GM19324 (cell line): Measurements from ENCODE around the gene CGB7.
"Not testable (repeated sequence)": the region's sequence is repeated elsewhere in the genome, so short reads cannot be mapped to it uniquely, and the experiment has no call there.

Experiments used
- ATAC-seq: cut with Tn5 transposase; IDR thresholded peaks from one replicate; pipeline ENCODE4 v1.9.1; 2021; ENCODE audit warnings: mild to moderate bottlenecking, moderate library complexity; ENCODE audit not compliant: unreplicated experiment, low FRiP score

CGB7 gene

GRCh38 chr19:49043548-49043947, 14.0 kb downstream of the CGB7 start, which contains the start of gene CGB5:
Gene CGB5 (plus strand): TSS chr19:49043848. CDS start chr19:49044210, 362 bp downstream.
- not testable (repeated sequence) for ATAC-seq

GRCh38 chr19:49042666-49043065, 14.9 kb downstream of the CGB7 start:
- ATAC-seq: not testable (repeated sequence)

- no peak for ATAC-seq
Observed at GRCh38 chr19:49042177-49042576, 15.4 kb downstream of the CGB7 start.

GRCh38 chr19:49039736-49040135, 17.8 kb downstream of the CGB7 start:
- not testable (repeated sequence) for ATAC-seq

GRCh38 chr19:49038557-49039276, 18.8 kb downstream of the CGB7 start:
- ATAC-seq: not testable (repeated sequence)

GRCh38 chr19:49038111-49038510, 19.4 kb downstream of the CGB7 start:
- not testable (repeated sequence) for ATAC-seq

- ATAC-seq: not testable (repeated sequence)
Observed at GRCh38 chr19:49036815-49037214, 20.7 kb downstream of the CGB7 start, which contains the start of gene CGB1. Gene CGB1 (minus strand): TSS chr19:49036895. CDS start chr19:49036711, 184 bp downstream.

GRCh38 chr19:49031642-49032301, 25.8 kb downstream of the CGB7 start, which contains the start of gene CGB2:
Gene CGB2 (plus strand): TSS chr19:49031890. CDS start chr19:49032096, 206 bp downstream.
- not testable (repeated sequence) for ATAC-seq

- not testable (repeated sequence) for ATAC-seq
Observed at GRCh38 chr19:49030323-49030722, 27.2 kb downstream of the CGB7 start.

- ATAC-seq: not testable (repeated sequence)
Observed at GRCh38 chr19:49029749-49030148, 27.8 kb downstream of the CGB7 start.

- ATAC-seq: not testable (repeated sequence)
Observed at GRCh38 chr19:49028686-49029085, 28.9 kb downstream of the CGB7 start.

- not testable (repeated sequence) for ATAC-seq
Observed at GRCh38 chr19:49025599-49025998, 31.9 kb downstream of the CGB7 start.

GRCh38 chr19:49025088-49025487, 32.5 kb downstream of the CGB7 start:
- not testable (repeated sequence) for ATAC-seq

GRCh38 chr19:49024233-49024632, 33.3 kb downstream of the CGB7 start, which contains the start of gene CGB3:
Gene CGB3 (minus strand): TSS chr19:49024333. CDS start chr19:49023971, 362 bp downstream.
- ATAC-seq: not testable (repeated sequence)

- no peak for ATAC-seq
Observed at GRCh38 chr19:49022116-49022515, 35.4 kb downstream of the CGB7 start.

- ATAC-seq: no peak
Observed at GRCh38 chr19:49020931-49021895, 36.3 kb downstream of the CGB7 start.

- no peak for ATAC-seq
Observed at GRCh38 chr19:49020342-49020741, 37.2 kb downstream of the CGB7 start.

GRCh38 chr19:49019242-49019932, 38.2 kb downstream of the CGB7 start:
- ATAC-seq: no peak

- ATAC-seq: not testable (repeated sequence)
Observed at GRCh38 chr19:49018388-49019241, 38.9 kb downstream of the CGB7 start.
